ENCODE data around the gene PANK4.

DNA sequence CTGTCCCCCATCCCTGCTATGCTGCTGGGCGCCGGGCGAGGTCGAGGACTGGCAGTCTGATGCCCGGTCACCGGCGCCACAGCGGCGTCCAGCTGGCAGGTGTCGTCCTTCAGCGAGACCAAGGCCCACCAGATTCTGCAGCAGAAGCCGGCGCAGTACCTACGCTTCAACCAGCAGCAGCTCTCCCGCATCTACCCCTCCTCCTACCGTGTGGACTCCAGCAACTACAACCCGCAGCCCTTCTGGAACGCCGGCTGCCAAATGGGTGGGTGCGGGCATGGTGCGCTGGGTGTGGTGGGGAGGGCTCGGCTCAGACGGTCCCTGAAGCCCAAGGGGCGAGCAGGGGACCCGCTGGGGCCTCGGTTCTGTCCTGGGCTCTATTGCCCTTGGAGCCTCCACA, 29.6 kb downstream of the PANK4 start:
- TF ChIP-seq, protein P1, sequence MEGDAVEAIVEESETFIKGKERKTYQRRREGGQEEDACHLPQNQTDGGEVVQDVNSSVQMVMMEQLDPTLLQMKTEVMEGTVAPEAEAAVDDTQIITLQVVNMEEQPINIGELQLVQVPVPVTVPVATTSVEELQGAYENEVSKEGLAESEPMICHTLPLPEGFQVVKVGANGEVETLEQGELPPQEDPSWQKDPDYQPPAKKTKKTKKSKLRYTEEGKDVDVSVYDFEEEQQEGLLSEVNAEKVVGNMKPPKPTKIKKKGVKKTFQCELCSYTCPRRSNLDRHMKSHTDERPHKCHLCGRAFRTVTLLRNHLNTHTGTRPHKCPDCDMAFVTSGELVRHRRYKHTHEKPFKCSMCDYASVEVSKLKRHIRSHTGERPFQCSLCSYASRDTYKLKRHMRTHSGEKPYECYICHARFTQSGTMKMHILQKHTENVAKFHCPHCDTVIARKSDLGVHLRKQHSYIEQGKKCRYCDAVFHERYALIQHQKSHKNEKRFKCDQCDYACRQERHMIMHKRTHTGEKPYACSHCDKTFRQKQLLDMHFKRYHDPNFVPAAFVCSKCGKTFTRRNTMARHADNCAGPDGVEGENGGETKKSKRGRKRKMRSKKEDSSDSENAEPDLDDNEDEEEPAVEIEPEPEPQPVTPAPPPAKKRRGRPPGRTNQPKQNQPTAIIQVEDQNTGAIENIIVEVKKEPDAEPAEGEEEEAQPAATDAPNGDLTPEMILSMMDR (IDR thresholded peaks at IDR 0.05): no peak
- TF ChIP-seq POLR2A (IDR thresholded peaks at IDR 0.05): no peak
